Activated CD4-positive, alpha-beta T cell treated with anti-CD3 and anti-CD28 coated beads for 4 hours (primary cell): ENCODE results near the gene PTCH1.

Experiments used
- DNase-seq, 2 donors: peaks; one replicate each; pipeline ENCODE4 v3.0.0-alpha.2; 2020

The PTCH1 gene

GRCh38 chr9:95462249-95463147 is 54.3 kb downstream of the PTCH1 start:
- peak; percentile 67 to 69 for DNase-seq

- DNase-seq = no peak
Measured at GRCh38 chr9:95461448-95462248, 55.1 kb downstream of the PTCH1 start.

- no peak for DNase-seq
Measured at GRCh38 chr9:95460518-95461164, 56.1 kb downstream of the PTCH1 start.

GRCh38 chr9:95459851-95460517 is 56.8 kb downstream of the PTCH1 start:
- DNase-seq = no peak

GRCh38 chr9:95459178-95459577 is 57.6 kb downstream of the PTCH1 start:
- DNase-seq = no peak

- DNase-seq = no peak
Measured at GRCh38 chr9:95458666-95459065, 58.1 kb downstream of the PTCH1 start.

- DNase-seq = no peak
Measured at GRCh38 chr9:95457769-95458168, 59.0 kb downstream of the PTCH1 start.

GRCh38 chr9:95455714-95456113 is 61.1 kb downstream of the PTCH1 start:
- no peak for DNase-seq

GRCh38 chr9:95452176-95452575 is 64.6 kb downstream of the PTCH1 start:
- no peak for DNase-seq

GRCh38 chr9:95451065-95451426 is 65.7 kb downstream of the PTCH1 start:
- DNase-seq = no peak

- no peak for DNase-seq
Measured at GRCh38 chr9:95450171-95451064, 66.4 kb downstream of the PTCH1 start.

- DNase-seq = no peak
Measured at GRCh38 chr9:95449016-95449415, 67.8 kb downstream of the PTCH1 start.

GRCh38 chr9:95447660-95448420 is 68.9 kb downstream of the PTCH1 start:
- no peak for DNase-seq

- no peak for DNase-seq
Measured at GRCh38 chr9:95446984-95447383, 69.8 kb downstream of the PTCH1 start.

- DNase-seq = no peak
Measured at GRCh38 chr9:95446259-95446658, 70.5 kb downstream of the PTCH1 start.

- no peak for DNase-seq
Measured at GRCh38 chr9:95444160-95444559, 72.6 kb downstream of the PTCH1 start.

- DNase-seq = no peak
Measured at GRCh38 chr9:95443301-95443700, 73.5 kb downstream of the PTCH1 start.

GRCh38 chr9:95441081-95441480 is 75.7 kb downstream of the PTCH1 start:
- no peak for DNase-seq

GRCh38 chr9:95440447-95440846 is 76.3 kb downstream of the PTCH1 start:
- DNase-seq = no peak

GRCh38 chr9:95438561-95439357 is 78.0 kb downstream of the PTCH1 start:
- no peak for DNase-seq
